Adipose tissue (tissue), 3 donors: ENCODE measurements around the gene BYSL. TPM values are rescaled to one million over a fixed set of nuclear protein-coding genes. Genes with fewer than 3 reads are reported as not detected.
"Not testable (repeated sequence)": the region's sequence is repeated elsewhere in the genome, so short reads cannot be mapped to it uniquely, and the experiment has no call there.

ENCODE experiments used
- H3K27ac ChIP-seq: one replicate; pipeline ENCODE4 v1.5.1; 2013; ENCODE audit warnings: low read depth, low read length
- WGBS, 3 donors: extraction: QIAGEN DNeasy Blood & Tissue Kit; methylation state at CpG; one replicate each; pipeline ENCODE4 v1.1.7; 2013; 5-methylcytosine and 5-hydroxymethylcytosine counted together
- polyA plus RNA-seq, 3 donors: library from polyadenylated mRNA; stranded (reverse); fragments of 200-250 nt; gene quantifications; one replicate each; pipeline ENCODE4 v1.2.3, GENCODE V29; 2013
- donor health status: healthy with polysubstance abuse.
- donor health status: Bipolar disorder and iron deficiency.
- donor health status: healthy.

BYSL gene
- polyA plus RNA-seq, 3 donors = 9.3 to 32.7 (median 12.0) TPM

DNA sequence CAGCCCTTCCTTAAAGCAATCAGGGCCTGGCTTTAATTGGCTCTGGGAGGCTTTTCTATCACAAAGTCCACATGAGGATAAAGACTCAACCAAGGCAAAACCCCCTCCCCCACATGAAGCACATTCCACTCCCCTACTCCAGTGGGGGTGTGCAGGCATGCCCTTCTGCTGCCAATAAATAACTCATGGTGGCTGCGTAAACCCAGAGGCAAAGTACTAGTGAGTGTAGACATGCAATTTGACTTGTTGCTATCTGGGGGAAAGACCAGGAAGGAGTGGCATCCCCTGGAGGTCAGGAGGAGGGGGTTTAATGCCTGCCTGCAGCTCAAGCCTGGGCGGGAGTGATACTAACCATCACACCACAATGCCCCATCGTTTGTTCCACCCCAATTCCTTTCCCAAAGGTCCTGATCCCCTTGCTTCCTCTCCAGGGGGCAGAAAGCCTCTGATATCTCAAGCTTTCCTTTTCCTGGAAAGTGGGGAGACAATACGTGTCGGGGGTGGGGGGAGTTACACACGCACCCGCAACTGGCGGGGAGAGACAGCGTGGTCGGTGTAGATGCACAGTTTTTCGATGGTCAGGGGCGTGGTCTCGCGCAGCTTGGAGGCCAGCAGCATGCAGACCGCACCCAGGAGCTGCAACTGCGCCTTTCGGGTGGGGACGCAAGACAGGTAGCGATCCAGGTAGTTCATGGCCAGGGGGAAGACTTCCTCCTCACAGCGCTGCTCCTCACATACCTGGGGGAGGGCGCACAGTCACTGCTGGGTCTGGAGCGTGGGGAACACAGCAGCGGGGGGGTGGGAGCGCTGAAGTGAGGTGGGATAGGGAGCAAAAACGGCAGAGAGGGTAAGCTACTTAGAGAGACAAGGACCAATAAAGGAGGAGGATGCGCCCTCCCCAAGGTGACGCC, 18.8 kb downstream of the BYSL start:
- 6 to 39% (median 9%) methylated on average over 27 of the region's 27 CpGs for WGBS, 3 donors
- no peak overlapping the region for H3K27ac ChIP-seq

DNA sequence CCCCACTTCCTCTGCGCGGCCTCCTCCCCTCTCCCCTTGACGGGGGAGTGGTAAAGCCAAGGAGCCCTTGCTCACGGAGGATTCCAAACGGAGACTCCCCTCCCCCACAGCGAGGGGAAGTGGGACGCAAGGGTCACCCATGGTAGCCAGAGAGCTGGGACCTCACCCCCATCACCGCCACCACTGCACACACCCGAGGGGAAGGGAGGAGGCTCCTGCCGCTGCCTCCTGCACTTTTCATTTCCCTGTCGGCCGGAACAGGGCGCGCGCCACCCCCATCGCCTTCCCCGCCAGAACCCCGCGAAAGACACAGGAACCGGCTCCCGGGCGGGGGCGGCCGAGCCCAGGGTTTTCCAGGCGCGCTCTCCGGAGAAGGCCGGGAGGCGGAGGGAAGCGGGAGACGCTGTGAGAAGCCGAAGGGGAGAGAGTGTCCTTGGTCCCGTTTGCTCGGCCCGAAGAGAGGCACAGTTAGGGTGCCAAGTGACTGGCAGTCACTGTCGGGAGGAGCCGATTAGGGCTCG, 19.5 kb downstream of the BYSL start:
- 0 to 1% (median 1%) methylated on average over 36 to 38 of the region's 38 CpGs for WGBS, 3 donors

GRCh38 chr6:41941280-41942066, 20.2 kb downstream of the BYSL start, which contains the start of gene CCND3:
Gene CCND3, minus strand, starts transcription at chr6:41941808. Its CDS starts 159 bp downstream, at chr6:41941649.
- WGBS, 3 donors = 0% methylated on average over 48 to 87 of the region's 87 CpGs

More for the DNA sequence above, 19.5 kb downstream of the BYSL start:
- no peak overlapping the region for H3K27ac ChIP-seq

DNA sequence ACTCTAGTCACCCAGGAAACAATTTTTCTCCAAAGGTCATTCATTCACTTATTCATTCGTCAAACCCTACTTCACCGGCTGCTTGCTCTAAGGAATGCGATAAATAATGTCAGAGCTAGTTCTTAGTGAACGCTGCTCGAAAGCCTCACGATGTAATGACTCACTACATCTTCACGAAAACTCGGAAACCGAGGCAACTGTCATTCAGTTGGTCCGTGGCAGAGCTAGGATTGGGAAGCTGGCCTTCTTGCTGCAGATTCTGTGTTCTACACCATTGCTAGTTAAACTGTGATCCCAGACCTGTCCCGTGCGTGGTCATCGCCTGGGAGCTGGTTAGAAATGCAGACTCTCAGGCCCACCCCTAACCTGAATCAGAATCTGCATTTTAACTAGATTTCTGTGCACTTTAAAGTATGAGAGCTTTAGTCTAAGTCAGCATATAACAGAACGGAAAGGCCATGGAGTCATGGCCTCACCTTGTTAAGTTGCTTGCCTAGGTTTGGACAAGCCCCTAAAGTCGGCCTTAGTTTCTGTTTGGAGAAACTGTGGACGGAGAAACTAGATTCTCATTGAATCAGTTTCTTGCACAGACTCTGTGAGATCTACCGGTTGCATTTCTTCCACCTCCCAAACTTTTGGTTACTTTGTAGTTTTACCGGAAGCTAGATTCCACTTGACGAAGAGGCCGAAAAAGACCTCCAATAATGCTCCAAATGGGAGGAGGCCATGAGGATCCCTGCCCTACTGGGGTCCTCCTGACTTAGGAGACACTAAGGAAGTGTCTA, 21.0 kb downstream of the BYSL start:
- WGBS, 3 donors = 36 to 41% (median 38%) methylated on average over 20 of the region's 20 CpGs
- no peak overlapping the region for H3K27ac ChIP-seq

More at GRCh38 chr6:41941280-41942066, 20.2 kb downstream of the BYSL start, which contains the start of gene CCND3:
- no peak within 1 kb of the TSS for H3K27ac ChIP-seq

DNA sequence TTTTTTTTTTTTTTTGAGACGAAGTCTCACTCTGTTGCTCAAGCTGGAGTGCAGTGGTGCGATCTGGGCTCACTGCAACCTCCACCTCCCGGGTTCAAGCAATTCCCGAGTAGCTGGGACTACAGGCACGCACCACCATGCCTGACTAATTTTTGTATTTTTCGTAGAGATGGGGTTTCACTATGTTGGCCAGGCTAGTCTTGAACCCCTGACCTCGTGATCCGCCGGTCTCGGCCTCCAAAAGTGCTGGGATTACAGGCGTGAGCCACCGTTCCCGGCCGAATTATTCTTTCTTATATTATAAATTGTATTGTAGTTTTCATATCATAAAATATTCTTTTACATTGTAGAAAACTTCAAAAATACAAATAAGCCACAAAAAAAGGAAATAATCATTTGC, 21.6 kb downstream of the BYSL start:
- WGBS, 3 donors = 91 to 94% (median 93%) methylated on average over 13 to 14 of the region's 14 CpGs
- H3K27ac ChIP-seq = not testable (repeated sequence)

DNA sequence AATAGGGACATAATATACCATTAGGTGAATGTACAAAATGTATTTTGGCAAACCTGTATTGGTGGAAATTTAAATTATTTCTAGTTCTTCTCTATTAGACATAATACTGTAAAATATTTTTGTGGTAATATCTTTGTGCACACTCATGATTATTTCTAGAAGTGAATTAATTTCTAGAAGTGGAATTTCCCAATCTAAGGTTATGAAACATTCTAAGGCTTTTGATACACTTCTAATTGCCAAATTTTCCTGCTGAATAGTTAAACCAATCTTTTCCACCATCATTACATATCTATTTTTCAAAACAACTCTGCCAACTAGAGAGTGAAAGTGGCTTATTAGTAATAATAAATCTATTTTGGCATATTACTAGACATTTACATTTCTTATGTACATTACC, 22.2 kb downstream of the BYSL start:
- no peak overlapping the region for H3K27ac ChIP-seq

DNA sequence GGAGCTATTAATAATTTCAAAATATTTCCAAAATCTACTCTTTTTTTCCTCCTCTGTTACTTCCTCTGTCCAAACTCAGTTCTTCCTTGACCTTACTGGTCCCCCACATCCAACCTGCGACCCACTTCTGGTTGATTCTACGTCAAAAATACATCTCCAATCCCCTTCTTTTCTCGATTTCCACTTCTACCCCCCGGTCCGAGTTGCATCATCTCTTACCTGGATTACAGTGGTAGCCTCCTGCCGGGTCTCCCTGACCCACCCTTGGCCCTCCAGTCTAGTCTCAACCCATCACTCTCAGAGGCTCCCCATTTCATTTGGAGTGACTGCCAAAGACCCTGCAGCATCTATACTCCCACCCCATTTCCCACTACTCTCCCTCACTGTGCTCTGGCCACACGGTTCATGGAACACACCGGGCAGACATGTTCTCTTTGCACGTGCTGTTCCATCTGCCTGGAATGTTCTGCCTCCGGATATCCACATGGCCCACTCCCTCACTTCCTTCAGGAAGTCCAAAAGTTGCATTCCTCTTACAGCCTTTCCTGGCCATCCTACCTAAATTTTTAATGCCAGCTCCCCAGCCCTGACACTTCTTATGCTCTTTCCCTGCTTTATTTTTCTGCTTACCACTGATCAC, 26.4 kb downstream of the BYSL start:
- no peak overlapping the region for H3K27ac ChIP-seq
- 72 to 84% (median 83%) methylated on average over 10 of the region's 10 CpGs for WGBS, 3 donors

GRCh38 chr6:41954668-41955067, 33.4 kb downstream of the BYSL start:
- H3K27ac ChIP-seq = no peak overlapping the region
- WGBS, 3 donors = 96 to 98% (median 97%) methylated on average over 2 of the region's 2 CpGs

- WGBS, 3 donors = 88 to 96% (median 93%) methylated on average over 2 of the region's 2 CpGs
- H3K27ac ChIP-seq = no peak overlapping the region
Observed at GRCh38 chr6:41955412-41955811, 34.1 kb downstream of the BYSL start.

DNA sequence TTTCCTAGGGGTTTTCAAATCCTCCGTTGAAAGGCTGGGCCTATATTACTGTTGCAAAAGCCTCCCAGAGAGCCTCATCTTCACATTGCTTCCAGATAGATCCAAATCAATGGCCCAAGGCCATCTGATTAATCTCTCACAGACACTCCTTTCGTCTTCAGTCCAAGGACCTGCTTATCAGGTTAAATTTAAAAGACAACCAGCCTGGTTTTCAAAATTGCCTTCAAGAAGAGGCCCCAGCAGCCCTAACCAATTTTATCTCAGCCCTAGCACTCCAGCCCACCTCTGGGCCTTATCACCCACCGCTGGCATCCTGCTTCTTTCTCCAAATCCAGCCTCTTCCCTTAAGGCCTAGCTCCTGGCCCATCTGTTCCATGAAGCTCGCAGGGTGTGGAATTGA, 35.8 kb downstream of the BYSL start:
- H3K27ac ChIP-seq = no peak overlapping the region
- WGBS, 3 donors = 56 to 82% (median 77%) methylated on average over 4 of the region's 4 CpGs

- H3K27ac ChIP-seq = no peak overlapping the region
- 89 to 94% (median 91%) methylated on average over 6 of the region's 6 CpGs for WGBS, 3 donors
Observed at GRCh38 chr6:41958022-41958856, 36.9 kb downstream of the BYSL start.

GRCh38 chr6:41960028-41960427, 38.7 kb downstream of the BYSL start:
- no peak overlapping the region for H3K27ac ChIP-seq
- 89 to 94% (median 93%) methylated on average over 4 of the region's 4 CpGs for WGBS, 3 donors

DNA sequence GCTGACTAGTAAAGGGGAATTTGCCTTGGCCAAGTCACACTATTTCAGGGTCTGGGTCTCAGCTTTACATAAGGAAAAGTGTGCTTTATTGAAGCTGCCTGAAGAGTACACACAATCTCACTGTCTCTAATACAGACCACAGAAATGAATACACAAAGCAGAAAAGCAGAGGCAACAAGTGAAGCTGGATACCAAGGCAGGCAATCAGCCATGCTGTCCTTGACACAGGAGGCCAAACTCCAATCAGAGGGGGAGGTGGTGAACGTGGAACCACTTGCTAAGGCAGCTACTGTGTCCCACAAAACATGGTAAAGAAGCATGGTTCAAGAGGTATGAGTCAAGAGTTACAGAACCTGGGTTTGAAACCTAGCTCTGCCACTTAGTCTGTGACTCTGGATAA, 42.1 kb downstream of the BYSL start:
- no peak overlapping the region for H3K27ac ChIP-seq
- 20 to 67% (median 63%) methylated on average over 1 of the region's 1 CpG for WGBS, 3 donors

DNA sequence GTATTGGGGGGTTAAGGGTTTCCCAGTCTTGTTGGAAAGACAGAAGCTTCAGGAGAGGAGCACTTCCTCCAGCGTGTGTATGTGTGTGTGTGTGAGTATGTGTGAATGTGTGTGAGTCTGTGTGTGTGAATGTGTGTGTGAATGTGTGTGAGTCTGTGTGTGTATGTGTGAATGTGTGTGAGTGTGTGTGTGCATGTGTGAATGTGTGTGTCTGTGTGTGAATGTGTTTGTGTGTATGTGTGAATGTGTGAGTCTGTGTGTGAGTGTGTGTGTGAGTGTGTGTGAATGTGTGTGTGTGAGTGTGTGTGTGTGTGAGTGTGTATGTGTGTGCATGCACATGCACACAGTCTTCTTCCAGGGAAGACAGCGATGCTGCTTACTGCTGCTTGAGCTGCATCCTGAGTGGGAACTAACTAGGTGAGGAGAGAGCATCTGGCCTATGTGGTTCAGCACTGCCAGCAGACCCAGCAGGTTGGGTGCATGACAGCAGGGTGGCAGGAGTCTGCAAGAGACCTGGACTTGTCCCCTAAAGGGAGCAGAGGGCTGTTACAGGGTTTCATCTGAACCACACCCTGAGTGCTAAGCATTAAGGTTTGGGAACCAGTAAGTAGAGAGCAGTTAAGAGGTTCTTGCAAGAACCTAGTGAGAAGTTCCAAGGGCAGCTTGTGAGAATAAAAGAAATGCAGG, 43.0 kb downstream of the BYSL start:
- H3K27ac ChIP-seq = no peak overlapping the region
- 60 to 79% (median 66%) methylated on average over 2 of the region's 2 CpGs for WGBS, 3 donors

- H3K27ac ChIP-seq = no peak overlapping the region
- 63 to 70% (median 69%) methylated on average over 11 of the region's 11 CpGs for WGBS, 3 donors
Observed at GRCh38 chr6:41965429-41966213, 44.3 kb downstream of the BYSL start.
